GM19397 (cell line): Measurements from ENCODE around the gene MARK3.

Experiments
- ATAC-seq: cut with Tn5 transposase; IDR thresholded peaks from one replicate; pipeline ENCODE4 v1.9.1; 2021; ENCODE audit warnings: mild to moderate bottlenecking, moderate library complexity; ENCODE audit not compliant: unreplicated experiment

Gene MARK3

DNA sequence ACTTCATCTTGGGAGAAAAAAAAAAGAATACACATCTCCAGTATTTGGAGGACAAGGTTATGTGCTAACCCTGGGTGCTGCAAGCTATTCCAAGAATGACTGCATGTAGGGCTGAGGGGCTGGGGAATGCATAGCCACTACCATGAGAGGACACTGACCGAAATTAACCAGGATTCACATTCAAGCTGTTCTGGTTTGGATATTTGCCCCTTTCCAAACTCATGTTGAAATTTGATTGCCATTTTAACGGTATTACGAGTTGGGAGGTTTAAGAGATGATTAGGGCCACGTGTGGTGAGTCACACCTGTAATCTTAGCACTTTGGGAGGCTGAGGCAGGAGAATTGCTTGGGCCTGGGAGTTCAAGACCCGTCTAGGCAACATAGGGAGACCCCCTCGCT, 18.5 kb upstream of the MARK3 start:
- ATAC-seq, result no peak

DNA sequence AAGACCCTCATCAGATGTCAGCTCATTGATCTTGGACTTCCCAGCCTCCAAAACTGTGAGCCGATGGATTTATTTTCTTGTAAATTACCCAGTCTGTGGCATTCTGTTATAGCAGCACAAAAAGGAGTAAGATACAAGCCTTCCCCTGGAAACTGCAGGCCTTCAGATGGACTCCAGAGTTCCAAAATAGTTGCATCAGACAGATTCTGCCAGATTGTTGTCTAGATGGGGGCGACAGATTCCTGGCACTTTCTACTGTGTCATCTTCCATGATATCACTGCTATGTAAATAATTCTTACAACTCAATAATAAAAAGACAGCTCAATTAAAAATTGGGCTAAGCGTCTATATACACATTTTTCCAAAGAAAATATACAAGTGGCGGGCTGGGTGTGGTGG, 17.2 kb upstream of the MARK3 start:
- no peak for ATAC-seq

DNA sequence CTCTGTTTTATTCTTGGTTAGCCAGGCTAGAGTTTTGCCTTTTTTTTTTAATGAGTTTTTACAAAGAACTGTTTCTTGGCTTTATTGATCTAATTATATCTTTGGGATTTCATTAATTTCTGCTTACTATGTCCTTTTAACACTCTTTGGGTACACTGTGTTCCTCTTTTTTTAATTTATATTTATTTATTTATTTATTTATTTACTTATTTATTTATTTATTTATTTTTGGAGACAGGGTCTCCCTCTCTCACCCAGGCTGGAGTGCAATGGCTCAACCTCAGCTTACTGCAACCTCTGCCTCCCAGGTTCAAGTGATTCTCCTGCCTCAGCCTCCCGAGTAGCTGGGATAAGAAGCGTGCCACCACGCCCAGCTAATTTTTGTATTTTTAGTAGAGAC, 15.1 kb upstream of the MARK3 start:
- no peak for ATAC-seq

DNA sequence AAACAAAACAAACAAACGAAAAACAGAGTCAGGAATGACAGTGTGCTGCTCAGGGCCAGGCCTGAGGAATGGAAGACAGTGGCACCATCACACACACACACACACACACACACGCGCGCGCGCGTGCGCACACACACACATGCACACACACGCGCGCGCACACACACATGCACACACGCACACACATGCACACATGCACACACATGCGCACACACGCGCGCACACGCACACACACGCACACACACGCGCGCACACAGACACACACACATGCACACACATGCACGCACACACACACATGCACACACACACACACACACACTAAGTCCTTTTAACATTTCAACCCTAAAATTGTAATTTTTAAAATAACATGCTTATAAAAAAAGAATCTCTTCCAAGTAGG, 13.2 kb upstream of the MARK3 start:
- no peak for ATAC-seq

DNA sequence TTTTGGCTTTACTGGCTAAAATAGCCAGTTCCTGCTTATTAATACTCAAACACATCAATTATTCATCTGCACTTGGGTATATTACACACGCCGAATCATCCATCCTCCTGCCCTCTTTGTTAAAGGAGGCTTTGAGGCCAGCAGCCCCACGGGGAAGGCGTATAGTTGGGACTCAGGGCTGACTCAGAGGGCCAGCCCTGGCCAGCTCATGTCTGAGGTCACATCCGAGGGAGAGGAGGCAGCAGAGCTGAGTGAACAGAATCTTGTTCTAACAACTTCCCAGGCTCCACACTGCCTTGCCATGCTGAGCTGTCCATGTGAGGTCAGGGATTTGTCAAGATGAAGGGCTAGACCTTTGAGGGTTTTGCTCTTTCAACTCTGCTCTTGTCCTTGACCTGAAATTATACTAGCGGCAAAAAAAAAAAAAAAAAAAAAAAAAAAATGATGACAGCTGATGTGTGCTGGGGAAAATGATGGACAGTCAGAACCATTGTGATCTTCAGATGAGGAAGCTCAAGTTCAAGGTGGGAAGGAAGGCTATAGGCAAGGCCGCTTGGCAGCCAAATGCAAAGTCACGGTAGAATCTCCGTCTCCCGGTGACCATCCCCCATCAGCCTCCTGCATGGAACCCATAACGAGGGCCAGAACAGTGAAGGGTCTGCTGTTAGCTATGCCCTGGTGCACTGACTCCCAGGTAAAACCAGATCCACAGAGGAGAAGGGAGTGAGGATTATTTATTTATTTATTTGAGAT, 12.5 kb upstream of the MARK3 start:
- ATAC-seq, result no peak

DNA sequence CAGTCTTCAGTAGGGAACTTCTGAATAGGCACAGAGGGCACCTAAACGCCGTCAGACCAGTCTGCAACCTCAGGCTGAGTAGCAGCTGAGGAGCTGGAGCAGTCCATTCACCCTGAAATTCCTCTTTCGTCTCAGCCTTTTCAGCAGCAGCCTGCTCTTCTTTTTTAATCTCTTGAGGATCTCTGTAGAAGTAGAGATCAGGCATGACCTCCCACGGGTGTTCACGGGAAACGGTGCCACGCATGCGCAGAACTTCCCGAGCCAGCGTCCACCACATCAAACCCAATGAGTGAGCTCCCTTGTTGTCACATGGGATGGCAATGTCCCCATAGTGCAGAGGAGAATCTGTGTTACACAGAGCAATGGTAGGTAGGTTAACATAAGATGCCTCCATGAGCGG, 11.1 kb upstream of the MARK3 start:
- ATAC-seq, result no peak

DNA sequence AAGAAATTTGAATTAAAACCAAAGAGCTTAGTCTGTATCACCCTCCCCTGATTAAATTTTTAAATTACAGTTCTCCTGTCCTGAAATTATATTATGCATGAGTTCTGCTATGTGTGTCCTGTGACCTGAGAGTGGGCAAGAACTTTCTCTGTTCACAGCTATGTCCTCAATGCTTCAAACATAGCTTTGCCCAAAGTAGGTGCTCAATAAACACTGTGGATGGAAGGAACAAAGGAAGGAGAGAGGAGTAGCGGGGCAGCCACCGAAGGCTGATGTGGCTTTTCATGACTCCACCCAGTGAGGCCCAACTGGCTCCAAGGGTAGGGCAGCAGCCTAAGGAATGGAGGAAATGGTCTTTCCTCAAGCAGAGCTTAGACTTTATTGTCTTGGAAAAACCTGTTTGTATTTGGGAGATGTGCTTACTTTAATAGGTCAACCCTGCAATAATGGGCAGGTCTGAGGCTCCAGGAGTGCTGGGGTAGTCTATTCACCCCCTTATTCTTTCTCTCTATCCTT, 7.6 kb upstream of the MARK3 start:
- ATAC-seq, result no peak

DNA sequence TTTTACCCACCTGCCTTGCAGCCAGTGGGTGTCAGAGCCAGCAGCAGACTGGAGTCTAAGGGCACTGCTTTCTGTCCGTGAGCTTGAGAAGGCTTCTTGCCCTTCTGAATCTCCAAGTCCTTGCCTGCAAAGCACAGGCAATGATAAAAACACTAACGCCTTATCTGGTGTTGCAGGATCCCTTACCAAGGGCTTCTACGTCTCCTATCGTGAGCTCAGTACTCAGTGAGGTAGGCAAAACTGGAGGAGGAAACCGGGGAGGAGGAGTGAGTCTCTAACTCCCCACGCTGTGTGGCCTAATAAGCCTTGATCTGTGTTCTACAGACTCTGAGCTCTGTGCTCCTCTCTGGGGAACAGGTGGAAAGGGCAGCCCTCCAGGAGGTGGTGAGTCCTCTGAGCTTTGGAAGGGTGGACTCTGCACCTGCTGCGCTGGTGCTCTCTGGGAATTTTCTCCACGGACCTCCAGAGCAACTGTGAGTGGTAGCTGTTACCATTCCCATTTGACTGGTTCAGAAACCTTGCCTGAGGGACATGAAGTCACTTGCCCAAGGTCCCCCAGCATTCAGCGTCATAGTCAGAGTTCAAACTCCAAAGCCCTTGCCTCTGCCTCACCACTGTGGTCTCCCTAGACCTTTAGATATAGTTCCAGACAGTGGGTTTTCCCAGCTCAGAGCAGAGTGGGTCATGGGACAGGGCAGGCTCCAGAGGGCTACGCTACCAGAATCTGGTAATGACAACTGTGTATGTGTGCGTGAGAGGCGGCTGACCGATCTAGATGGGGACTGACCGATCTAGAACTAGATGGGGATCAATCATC, 7.0 kb upstream of the MARK3 start:
- no peak for ATAC-seq

DNA sequence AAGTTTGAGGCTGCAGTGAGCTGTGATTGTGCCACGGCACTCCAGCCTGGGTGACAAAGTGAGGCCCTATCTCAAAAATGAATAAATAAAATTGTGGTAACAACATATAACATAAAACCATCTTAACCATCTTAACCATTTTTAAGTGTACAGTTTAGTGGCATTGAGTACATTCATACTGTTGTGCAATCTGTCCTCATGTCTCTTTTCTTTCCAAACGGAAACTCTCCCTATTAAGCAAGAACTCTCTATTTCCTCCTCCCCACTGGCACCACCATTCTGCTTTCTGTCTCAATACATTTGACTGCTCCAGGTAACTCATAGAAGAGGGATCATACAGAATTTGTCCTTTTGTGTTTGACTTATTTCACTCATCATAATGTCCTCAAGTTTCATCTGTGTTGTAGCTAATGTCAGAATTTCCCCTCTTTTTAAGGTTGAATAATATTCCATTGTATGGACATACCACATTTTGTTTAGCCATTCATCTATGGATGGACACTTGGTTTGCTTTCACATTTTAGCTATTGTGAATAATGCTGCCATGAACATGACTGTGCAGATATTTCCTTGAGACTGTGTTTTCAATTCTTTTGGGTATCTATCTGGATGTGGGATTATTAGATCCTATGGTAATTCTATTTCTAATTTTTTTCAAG, 4.4 kb upstream of the MARK3 start:
- ATAC-seq, result no peak

DNA sequence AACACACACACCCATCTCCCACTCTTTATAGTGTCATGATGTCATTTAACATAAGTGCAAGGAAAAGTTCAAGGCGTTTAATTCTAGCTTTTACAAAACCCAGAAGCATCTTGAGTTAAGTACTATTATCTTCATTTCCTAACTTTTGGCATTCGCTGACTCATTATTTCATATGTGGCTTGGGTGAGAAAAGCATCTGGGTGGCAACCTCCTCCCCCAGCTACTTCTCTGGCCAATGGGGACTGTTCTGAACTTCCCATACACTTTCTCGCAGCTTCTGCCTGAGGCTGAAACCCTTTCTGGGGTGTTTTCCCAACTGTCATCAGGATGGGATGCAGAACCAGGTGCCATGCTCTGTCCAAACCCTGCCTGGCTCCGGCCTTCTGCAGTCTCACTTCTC, 2.8 kb upstream of the MARK3 start:
- ATAC-seq, result no peak

DNA sequence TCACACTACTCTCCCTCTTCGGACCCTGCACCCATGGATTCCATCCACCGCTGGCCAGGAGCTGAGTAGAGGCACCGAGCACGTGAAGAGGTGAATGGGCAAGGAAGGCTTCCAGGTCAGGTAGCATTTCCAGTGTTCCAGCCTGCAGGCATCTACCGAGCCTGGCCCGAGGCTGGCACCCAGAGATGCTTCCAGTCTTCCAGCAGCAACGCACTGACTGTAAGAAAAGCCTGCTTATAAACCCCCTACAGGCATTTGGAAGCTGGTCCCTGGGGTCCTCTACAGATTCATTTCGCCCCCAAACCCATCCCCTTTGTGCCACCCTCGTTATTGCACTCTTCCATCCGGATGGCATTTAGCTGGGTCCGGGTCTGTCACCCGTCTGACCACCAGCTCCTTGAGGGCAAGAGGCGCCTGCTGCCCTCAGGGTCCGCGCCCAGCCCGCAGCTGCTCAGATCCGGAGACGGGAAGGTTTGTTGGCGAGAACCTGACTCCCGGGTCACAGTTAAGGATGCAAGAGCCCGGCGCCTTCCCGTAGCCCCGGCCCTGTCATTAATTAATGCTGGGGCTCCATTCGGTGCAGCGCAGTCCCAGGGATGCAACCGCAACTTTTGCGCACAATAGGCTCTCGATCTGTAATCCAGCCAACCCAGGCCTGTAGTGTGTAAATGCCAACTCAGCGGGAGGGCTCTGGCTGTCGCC, 614 bp upstream of the MARK3 start:
- no peak for ATAC-seq

DNA sequence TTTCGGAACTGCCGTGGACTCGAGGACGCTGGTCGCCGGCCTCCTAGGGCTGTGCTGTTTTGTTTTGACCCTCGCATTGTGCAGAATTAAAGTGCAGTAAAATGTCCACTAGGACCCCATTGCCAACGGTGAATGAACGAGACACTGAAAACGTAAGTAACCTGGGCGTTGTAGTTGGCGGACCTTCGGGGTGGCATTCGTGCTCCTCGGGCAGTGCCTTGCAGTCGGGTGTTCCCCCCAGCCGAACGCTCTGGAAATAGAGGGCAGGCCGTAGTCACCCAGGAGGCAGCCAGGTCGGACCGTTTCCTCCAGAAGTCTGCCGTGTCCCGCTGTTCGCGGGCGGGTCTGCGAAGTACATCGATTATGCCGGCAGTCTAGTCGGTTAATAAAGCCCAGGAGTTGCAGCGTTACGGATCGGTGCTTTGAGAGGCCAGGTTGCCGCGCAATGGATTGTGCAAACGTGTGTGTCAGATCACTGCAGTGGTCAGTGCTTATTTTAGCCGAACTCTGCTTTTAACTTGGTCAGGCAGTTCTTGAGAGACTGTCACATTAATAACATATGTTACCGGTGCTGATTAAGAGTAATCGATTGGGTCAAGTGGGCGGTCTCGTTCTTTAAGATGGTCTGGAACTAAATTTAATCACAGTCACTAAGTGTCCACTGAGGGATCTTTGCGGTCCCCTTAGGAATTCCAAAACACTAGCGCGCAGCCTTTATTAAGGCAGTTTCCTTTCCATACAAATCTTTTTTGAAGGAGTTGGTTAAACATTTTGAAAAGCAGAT, 906 bp downstream of the MARK3 start:
- ATAC-seq, result peak; percentile 10

DNA sequence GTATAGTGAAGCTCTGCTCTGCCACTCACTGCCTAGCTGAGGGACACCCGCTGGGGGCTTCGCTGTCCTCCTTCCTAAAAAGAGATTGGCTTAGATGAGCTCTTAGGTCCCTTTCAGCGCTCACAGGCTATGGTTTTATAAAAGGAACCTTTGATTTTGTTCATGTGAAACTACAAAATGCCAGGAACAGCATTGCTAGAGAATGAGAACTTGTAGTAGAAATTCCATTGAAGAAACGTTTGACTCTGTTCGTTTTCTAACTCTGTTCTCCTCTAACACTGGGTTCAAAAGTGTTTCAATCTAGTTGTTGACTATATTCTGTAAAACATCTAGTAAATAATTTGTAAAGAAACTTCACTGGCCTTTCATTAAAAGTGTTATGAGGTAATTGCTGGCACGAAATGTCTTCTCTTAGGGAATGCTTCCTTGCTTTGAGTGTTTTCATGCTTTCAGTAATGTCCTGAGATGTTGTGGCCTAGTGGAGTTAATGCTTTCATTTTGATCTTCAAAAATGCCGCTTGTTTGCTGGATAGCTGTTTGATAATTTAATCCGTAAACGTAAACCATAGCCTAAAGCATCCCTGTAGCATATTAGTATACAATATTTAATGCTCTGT, 1.6 kb downstream of the MARK3 start:
- no peak for ATAC-seq

DNA sequence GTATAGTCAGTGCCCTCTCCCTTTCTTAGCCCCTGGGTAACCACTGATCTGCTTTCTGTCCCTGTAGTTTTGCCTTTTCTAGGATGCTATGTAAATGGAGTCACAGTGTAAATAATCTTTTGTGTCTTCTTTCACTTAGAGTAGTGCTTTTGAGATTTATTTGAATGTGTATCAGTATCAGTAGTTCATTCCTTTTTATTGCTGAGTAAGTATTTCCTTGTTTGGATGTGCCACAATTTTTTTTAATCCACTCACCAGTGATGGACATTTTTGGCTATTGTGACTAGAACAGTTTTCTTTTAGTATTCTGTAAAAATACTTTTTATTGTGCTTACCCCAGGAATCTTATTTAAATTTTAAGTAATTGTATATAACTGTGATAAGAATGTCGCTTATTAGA, 3.4 kb downstream of the MARK3 start:
- ATAC-seq, result no peak

DNA sequence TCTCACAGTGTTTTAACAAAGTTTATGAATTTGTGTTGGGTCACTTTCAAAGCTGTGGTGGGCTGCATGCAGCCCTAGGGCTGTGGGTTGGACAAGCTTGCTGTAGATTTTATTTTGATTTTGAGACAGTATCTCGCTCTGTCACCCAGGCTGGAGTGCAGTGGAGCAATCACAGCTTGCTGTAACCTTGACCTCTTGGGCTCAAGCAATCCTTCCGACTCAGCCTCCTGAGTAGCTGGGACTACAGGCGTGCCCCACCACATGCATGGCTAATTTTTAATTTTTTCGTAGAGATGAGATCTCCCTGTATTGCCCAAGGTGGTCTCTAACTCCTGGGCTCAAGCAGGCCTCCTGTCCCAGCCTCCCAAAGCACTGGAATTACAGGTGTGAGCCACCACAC, 5.4 kb downstream of the MARK3 start:
- ATAC-seq, result no peak

DNA sequence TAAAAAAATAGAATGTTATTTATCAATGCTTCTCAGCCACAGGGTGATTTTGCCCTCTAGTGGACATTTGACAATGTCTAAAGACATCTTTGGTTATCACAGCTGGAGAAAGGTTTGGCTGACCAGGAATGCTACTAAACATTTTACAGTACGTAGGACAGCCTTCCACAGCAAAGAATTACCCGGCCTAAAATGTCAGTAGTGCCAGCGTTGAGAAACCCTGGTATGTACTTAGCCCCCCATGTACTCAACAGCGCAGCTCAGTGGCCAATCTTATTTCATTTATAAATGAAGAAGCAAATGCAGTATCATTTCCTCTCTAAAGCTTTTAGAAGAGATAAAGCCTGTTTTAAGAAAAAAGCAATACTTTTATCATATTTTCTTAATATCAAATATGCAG, 5.8 kb downstream of the MARK3 start:
- no peak for ATAC-seq

DNA sequence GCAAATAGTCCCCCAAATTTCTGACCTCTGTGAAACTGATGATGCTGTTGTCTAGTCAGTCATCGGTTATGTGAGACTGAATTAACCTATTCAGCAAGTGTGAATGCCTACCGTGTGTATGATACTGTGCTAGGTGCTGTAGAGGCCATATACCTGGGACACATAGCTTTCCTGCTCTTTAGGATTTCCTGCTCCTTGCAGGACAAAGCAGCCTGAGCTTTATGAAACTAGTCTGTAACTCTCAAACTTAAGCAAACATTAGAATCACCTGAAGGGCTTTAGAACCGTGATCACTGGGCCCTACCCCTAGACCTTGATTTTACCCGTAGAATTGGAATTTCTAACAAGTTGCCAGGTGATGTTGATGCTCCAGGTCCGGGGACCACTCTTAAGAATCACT, 6.9 kb downstream of the MARK3 start:
- ATAC-seq, result no peak

DNA sequence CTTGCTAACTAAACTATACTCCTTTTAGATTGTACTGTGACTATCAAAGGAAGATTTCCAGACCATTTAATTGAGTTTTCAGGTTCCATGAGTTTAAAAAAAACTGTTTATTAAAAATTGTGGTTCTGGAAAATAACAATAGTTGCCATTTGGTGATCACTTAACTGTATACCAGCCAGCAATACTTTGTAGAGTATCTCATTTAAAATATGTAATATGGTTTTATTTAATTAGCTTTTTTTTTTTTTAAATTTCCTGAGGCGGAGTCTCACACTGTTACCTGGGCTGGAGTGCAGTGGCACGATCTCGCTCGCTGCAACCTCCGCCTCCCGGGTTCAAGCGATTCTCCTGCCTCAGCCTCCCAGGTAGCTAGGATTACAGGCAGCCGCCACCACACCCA, 7.4 kb downstream of the MARK3 start:
- no peak for ATAC-seq

DNA sequence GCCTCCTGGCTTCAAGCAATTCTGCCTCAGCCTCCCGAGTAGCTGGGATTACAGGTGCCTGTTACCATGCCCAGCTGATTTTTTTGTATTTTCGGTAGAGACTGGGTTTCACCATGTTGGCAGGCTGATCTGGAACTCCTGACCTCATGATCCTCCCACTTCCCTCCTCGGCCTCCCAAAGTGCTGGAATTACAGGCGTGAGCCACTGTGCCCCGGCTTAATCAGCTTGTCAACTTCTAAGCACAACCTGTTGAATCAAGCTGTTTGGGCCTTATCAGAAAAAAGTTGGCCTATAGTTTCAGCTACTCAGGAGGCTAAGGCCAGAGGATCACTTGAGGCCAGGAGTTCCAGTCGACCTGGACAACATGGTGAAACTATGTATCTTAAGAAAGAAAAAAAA, 7.9 kb downstream of the MARK3 start:
- ATAC-seq, result no peak
